Chondrocyte (in vitro differentiated cells): Measurements from ENCODE around the gene MYL6. TPM values are rescaled to one million over a fixed set of nuclear protein-coding genes. Genes with fewer than 3 reads are reported as not detected.
A peak's percentile ranks its signal among the peaks of the same experiment; 100 is the strongest.

Source experiments
- DNase-seq: peaks from one replicate; pipeline ENCODE4 v3.0.0; 2021; ENCODE audit warnings: mixed read lengths, low spot score
- H3K27ac Mint-ChIP-seq: one replicate; pipeline ENCODE4 v1.8.0; 2021; ENCODE audit warnings: mild to moderate bottlenecking, moderate library complexity, mixed read lengths; ENCODE audit not compliant: unreplicated experiment
- H3K27me3 Mint-ChIP-seq: 2 replicates; pipeline ENCODE4 v1.8.0; 2021; ENCODE audit warnings: low read depth, mixed read lengths
- H3K36me3 Mint-ChIP-seq: 2 replicates; pipeline ENCODE4 v1.8.0; 2021; ENCODE audit warnings: low read depth, mixed read lengths
- H3K4me1 Mint-ChIP-seq: 2 replicates; pipeline ENCODE4 v1.8.0; 2021; ENCODE audit warnings: low read depth, mild to moderate bottlenecking, mixed read lengths
- H3K4me3 Mint-ChIP-seq: one replicate; pipeline ENCODE4 v1.8.0; 2021; ENCODE audit warnings: mild to moderate bottlenecking, moderate library complexity, mixed read lengths; ENCODE audit not compliant: unreplicated experiment
- H3K9me3 Mint-ChIP-seq: 2 replicates; pipeline ENCODE4 v1.8.0; 2021; ENCODE audit warnings: low read depth, mixed read lengths
- total RNA-seq: library from RNA; stranded (reverse); gene quantifications from 3 replicates; pipeline ENCODE4 v1.2.1, GENCODE V29; 2021
- TF ChIP-seq, protein P1 (sequence below): fragments of 200-600 bp; sonication (generic); IDR thresholded peaks from 2 replicates; pipeline ENCODE4 v1.5.0; 2021; ENCODE audit warnings: antibody characterized with exemption, mild to moderate bottlenecking, moderate library complexity

MYL6 gene
- total RNA-seq, 1 donor from 2014 or later, result 2,282 TPM

DNA sequence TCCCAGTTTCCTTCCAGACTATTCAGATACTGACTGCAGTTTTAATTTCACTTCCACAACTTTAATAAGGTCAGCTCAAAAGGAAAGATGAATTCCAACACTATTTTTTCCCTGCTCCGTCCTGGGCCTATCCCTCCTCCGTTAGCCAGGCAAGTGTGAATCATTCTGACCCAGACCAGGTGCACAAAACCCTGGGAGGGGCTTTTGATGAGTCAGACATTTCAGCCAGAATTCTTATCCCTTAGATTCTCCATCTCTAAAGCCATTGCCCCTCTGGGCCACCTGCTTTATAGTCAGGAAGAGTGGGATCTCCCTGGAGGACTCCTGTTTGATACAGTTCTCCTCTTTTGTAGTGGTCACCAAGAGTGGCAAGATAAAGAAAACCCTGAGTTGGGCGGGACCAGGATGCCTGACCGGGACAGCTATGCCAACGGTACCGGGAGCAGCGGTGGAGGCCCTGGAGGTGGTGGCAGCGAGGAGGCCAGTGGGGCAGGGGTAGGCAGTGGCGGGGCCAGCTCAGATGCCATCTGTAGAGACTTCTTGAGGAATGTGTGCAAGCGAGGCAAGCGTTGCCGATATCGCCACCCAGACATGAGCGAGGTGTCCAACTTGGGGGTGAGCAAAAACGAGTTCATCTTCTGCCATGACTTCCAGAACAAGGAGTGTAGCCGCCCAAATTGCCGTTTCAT is 37.9 kb upstream of the MYL6 start:
- no peak for DNase-seq
- Mint-ChIP-seq H3K27me3 (no peaks in the 10 kb centered on the region), H3K4me1 (peaks cover 31% of the 10 kb centered on the region), H3K9me3 (no peaks in the 10 kb centered on the region), H3K27ac (peak overlapping the region; percentile 100), H3K4me3 (no peak overlapping the region), H3K36me3 (peaks cover 9% of the 10 kb centered on the region)
- TF ChIP-seq, protein P1, sequence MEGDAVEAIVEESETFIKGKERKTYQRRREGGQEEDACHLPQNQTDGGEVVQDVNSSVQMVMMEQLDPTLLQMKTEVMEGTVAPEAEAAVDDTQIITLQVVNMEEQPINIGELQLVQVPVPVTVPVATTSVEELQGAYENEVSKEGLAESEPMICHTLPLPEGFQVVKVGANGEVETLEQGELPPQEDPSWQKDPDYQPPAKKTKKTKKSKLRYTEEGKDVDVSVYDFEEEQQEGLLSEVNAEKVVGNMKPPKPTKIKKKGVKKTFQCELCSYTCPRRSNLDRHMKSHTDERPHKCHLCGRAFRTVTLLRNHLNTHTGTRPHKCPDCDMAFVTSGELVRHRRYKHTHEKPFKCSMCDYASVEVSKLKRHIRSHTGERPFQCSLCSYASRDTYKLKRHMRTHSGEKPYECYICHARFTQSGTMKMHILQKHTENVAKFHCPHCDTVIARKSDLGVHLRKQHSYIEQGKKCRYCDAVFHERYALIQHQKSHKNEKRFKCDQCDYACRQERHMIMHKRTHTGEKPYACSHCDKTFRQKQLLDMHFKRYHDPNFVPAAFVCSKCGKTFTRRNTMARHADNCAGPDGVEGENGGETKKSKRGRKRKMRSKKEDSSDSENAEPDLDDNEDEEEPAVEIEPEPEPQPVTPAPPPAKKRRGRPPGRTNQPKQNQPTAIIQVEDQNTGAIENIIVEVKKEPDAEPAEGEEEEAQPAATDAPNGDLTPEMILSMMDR, result no peak

DNA sequence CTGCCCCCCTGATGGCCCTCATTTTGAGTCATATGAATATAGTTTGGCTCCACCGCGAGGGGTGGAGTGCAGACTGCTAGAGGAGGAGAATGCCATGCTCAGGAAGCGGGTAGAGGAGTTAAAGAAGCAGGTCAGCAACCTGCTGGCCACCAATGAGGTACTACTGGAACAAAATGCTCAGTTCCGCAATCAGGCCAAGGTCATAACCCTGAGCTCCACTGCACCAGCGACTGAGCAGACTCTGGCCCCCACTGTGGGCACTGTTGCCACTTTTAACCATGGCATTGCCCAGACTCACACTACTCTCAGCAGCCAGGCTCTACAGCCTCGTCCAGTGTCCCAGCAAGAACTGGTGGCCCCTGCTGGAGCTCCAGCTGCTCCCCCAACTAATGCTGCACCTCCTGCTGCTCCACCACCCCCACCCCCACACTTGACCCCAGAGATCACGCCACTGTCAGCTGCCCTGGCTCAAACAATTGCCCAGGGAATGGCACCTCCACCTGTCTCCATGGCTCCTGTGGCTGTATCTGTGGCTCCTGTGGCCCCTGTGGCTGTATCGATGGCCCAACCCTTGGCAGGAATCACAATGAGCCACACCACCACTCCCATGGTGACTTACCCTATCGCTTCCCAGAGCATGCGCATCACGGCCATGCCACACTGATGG is 36.8 kb upstream of the MYL6 start:
- H3K27me3 Mint-ChIP-seq, result no peaks in the 10 kb centered on the region

DNA sequence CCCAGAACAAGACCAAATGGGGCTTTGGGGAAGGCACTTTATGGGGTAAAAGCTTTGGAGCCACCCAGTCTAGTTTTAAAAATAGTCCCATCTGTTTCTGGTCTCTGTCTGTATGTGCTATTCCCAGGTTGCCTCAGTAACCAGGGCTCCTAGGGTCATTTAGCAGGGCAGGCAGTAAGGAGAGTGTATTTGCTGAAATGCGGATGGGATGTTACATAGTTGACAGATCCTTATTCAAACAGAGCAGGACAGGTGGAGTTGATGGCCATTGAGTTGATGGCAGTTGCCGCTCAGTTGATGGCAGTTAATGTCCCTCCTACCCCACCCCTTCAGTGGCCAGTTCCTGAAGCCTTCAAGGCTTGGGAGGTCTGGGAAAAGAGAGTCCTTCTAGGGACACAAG is 35.5 kb upstream of the MYL6 start:
- H3K36me3 Mint-ChIP-seq, result peaks cover 7% of the 10 kb centered on the region
- TF ChIP-seq, protein P1, result no peak
- H3K27me3 Mint-ChIP-seq, result no peaks in the 10 kb centered on the region
- no peak for DNase-seq
- peaks cover 43% of the 10 kb centered on the region for H3K4me1 Mint-ChIP-seq
- H3K4me3 Mint-ChIP-seq, result no peak overlapping the region
- no peaks in the 10 kb centered on the region for H3K9me3 Mint-ChIP-seq
- H3K27ac Mint-ChIP-seq, result no peak overlapping the region

More for the DNA sequence above, 36.8 kb upstream of the MYL6 start:
- Mint-ChIP-seq H3K36me3 (peaks cover 9% of the 10 kb centered on the region), H3K4me1 (peaks cover 30% of the 10 kb centered on the region), H3K9me3 (no peaks in the 10 kb centered on the region), H3K27ac (no peak overlapping the region), H3K4me3 (no peak overlapping the region)
- TF ChIP-seq, protein P1, result no peak
- DNase-seq, result no peak

DNA sequence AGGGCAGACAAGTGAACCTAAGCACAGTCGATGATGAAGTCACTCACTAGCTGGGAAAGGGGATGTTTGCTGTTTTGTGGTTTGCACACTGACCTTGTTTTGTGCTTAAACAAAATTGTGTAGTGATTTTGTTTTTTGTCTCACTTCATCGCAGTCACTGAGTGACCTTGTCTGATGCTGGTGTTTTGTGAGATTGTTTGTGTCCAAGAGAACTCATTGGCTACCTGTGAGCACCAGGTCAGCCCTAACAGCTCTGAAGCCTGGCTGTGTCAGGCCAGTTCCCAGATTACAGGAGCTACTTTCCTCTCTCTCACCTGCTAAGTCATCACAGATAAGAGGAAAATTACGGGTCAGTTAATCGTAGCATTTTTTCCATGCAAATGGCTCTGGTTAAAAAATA is 34.0 kb upstream of the MYL6 start:
- no peaks in the 10 kb centered on the region for H3K9me3 Mint-ChIP-seq
- H3K27me3 Mint-ChIP-seq, result no peaks in the 10 kb centered on the region

DNA sequence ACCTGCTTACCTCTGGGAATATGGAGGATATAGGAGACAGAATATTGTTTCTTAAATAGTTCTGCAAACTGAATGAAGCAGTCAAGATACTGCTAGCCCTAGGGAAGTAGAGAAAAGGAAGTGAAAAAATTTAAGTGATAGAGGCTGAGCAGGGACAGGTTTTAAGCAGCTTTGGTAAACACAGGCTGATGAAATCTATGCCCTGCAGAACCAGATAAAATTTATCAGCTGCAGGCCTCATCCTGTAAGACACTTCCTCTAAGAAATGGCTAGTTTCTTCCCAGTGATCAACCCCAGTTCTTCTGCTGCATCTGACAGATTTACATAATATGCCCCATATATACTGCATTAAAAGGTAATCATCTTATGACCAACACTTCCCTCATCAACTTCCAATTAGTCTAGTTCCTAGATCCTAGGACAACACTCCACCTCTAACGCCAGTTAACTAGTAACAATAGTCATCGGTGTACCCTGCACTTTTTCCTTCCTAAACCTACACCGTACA is 31.4 kb upstream of the MYL6 start:
- peak overlapping the region; percentile 92 for H3K27ac Mint-ChIP-seq
- peaks cover 11% of the 10 kb centered on the region for H3K36me3 Mint-ChIP-seq
- no peaks in the 10 kb centered on the region for H3K27me3 Mint-ChIP-seq
- H3K4me3 Mint-ChIP-seq, result peak overlapping the region; percentile 99
- TF ChIP-seq, protein P1, result no peak
- DNase-seq, result no peak
- no peaks in the 10 kb centered on the region for H3K9me3 Mint-ChIP-seq
- H3K4me1 Mint-ChIP-seq, result peaks cover 42% of the 10 kb centered on the region

More for the DNA sequence above, 34.0 kb upstream of the MYL6 start:
- Mint-ChIP-seq H3K4me1 (peaks cover 32% of the 10 kb centered on the region), H3K27ac (no peak overlapping the region), H3K36me3 (peaks cover 4% of the 10 kb centered on the region), H3K4me3 (no peak overlapping the region)
- DNase-seq, result no peak
- TF ChIP-seq, protein P1, result no peak
